ENCODE measurements around the gene SEMA4B.

- TF ChIP-seq POLR2A (IDR thresholded peaks at IDR 0.05; ENCODE audit: low read depth, low read length) (no peak), POLR2AphosphoS5 (IDR thresholded peaks at IDR 0.05; ENCODE audit: low read depth, low read length) (no peak), TAF1 (IDR thresholded peaks at IDR 0.05; ENCODE audit: low read depth, low read length) (no peak), SPI1 (IDR thresholded peaks at IDR 0.05; ENCODE audit: low read depth, low read length) (no peak)
These were observed 47.7 kb downstream of the SEMA4B start for GRCh38 chr15:90248789-90249202.
